Neuronal stem cell (in vitro differentiated cells): ENCODE results near the gene UNG.

Experiments
- DNase-seq: peaks from one replicate; pipeline ENCODE4 v3.0.0-alpha.2; 2013; ENCODE audit warnings: low spot score
- H2AFZ ChIP-seq: one replicate; pipeline ENCODE4 v1.6.1; 2013; ENCODE audit warnings: mild to moderate bottlenecking, low read length, inconsistent platforms
- H2AK5ac ChIP-seq: 2 replicates; pipeline ENCODE4 v1.6.1; 2013; ENCODE audit warnings: low read depth, mild to moderate bottlenecking, inconsistent platforms, low read length, moderate library complexity, mixed read lengths
- H2BK120ac ChIP-seq: 2 replicates; pipeline ENCODE4 v1.6.1; 2013; ENCODE audit warnings: low read depth, mild to moderate bottlenecking, inconsistent platforms, low read length, moderate library complexity, mixed read lengths
- H2BK12ac ChIP-seq: one replicate; pipeline ENCODE4 v1.6.1; 2013; ENCODE audit warnings: low read length, inconsistent platforms
- H2BK15ac ChIP-seq: 2 replicates; pipeline ENCODE4 v1.6.1; 2013; ENCODE audit warnings: mild to moderate bottlenecking, low read length, inconsistent platforms, mixed read lengths
- H2BK5ac ChIP-seq: one replicate; pipeline ENCODE4 v1.6.1; 2013; ENCODE audit warnings: inconsistent platforms, mild to moderate bottlenecking, low read length, moderate library complexity
- H3K14ac ChIP-seq: one replicate; pipeline ENCODE4 v1.6.1; 2013; ENCODE audit warnings: low read length, inconsistent platforms
- H3K18ac ChIP-seq: 2 replicates; pipeline ENCODE4 v1.6.1; 2013; ENCODE audit warnings: low read length, inconsistent platforms
- H3K23ac ChIP-seq: 2 replicates; pipeline ENCODE4 v1.6.1; 2013; ENCODE audit warnings: low read depth, mild to moderate bottlenecking, mixed read lengths, low read length, inconsistent platforms; ENCODE audit not compliant: poor library complexity
- H3K27ac ChIP-seq: replicated peaks from 3 replicates; pipeline ENCODE4 v1.5.1; 2013; ENCODE audit warnings: low read length, inconsistent platforms
- H3K27me3 ChIP-seq, 3 experiments: 2 replicates each; pipeline ENCODE4 v1.6.1; 2013; ENCODE audit warnings: low read length in 3 of 3, mild to moderate bottlenecking in 2 of 3, inconsistent platforms in 1 of 3, low read depth in 1 of 3, mixed read lengths in 1 of 3, moderate library complexity in 1 of 3; ENCODE audit not compliant: control insufficient read depth in 3 of 3, insufficient read depth in 3 of 3
- H3K36me3 ChIP-seq, 2 donors: replicated peaks in 1 of 2; 2 replicates each; pipeline ENCODE4 v1.6.1; 2013; ENCODE audit warnings: low read length in 2 of 2; ENCODE audit not compliant: control insufficient read depth in 2 of 2, insufficient read depth in 2 of 2
- H3K4ac ChIP-seq: 2 replicates; pipeline ENCODE4 v1.6.1; 2013; ENCODE audit warnings: inconsistent platforms, mild to moderate bottlenecking, low read length, moderate library complexity
- H3K4me1 ChIP-seq, 2 donors: 1 replicate in 1 of 2; 2 replicates in 1 of 2; pipeline ENCODE4 v1.6.1; 2013; ENCODE audit warnings: low read length in 2 of 2, low read depth in 1 of 2; ENCODE audit not compliant: control insufficient read depth in 2 of 2, insufficient read depth in 1 of 2
- H3K4me2 ChIP-seq: one replicate; pipeline ENCODE4 v1.6.1; 2013; ENCODE audit warnings: mild to moderate bottlenecking, low read length, inconsistent platforms; ENCODE audit not compliant: insufficient read depth, poor library complexity, severe bottlenecking
- H3K4me3 ChIP-seq, 2 donors: 2 replicates each; pipeline ENCODE4 v1.5.1; 2013; ENCODE audit warnings: low read length in 2 of 2, mild to moderate bottlenecking in 2 of 2, inconsistent platforms in 1 of 2, moderate library complexity in 1 of 2
- H3K79me1 ChIP-seq: one replicate; pipeline ENCODE4 v1.6.1; 2013; ENCODE audit warnings: low read depth, mild to moderate bottlenecking, inconsistent platforms, low read length, moderate library complexity
- H3K9ac ChIP-seq: one replicate; pipeline ENCODE4 v1.6.1; 2013; ENCODE audit warnings: mild to moderate bottlenecking, low read depth, low read length, inconsistent platforms; ENCODE audit not compliant: poor library complexity
- H3K9me3 ChIP-seq, 2 donors: replicated peaks in 1 of 2; 2 replicates each; pipeline versions ENCODE3 to v1.6.1; 2013; ENCODE audit warnings: low read length in 2 of 2, mild to moderate bottlenecking in 2 of 2, inconsistent platforms in 1 of 2, low read depth in 1 of 2, mixed read lengths in 1 of 2, moderate library complexity in 1 of 2; ENCODE audit not compliant: control insufficient read depth in 2 of 2, insufficient read depth in 1 of 2
- H4K8ac ChIP-seq: one replicate; pipeline ENCODE4 v1.6.1; 2013; ENCODE audit warnings: low read depth, mild to moderate bottlenecking, inconsistent platforms, low read length, moderate library complexity
- H4K91ac ChIP-seq: one replicate; pipeline ENCODE4 v1.6.1; 2013; ENCODE audit warnings: low read length, low read depth, mild to moderate bottlenecking, inconsistent platforms; ENCODE audit not compliant: poor library complexity
- WGBS, 2 donors: extraction: QIAGEN DNeasy Blood & Tissue Kit; methylation state at CpG; one replicate each; pipeline ENCODE4 v1.1.7; 2013; ENCODE audit warnings: missing lambda C conversion rate in 2 of 2, mixed read lengths in 1 of 2; ENCODE audit not compliant: insufficient read length in 2 of 2, insufficient replicate concordance in 1 of 2; ENCODE audit errors: extremely low coverage in 2 of 2; 5-methylcytosine and 5-hydroxymethylcytosine counted together

UNG gene

GRCh38 chr12:109082751-109083150 is 14.6 kb upstream of the UNG start:
- no peaks in the 10 kb centered on the region for H3K4me1 ChIP-seq
- H2BK120ac ChIP-seq, result no peak overlapping the region
- no peak overlapping the region for H3K27ac ChIP-seq
- no peak overlapping the region for H3K4me2 ChIP-seq
- H2BK12ac ChIP-seq, result no peak overlapping the region
- no peak overlapping the region for H4K8ac ChIP-seq
- no peak overlapping the region for H3K4ac ChIP-seq
- peaks cover 27 to 82% of the 10 kb centered on the region in 2 donors for H3K36me3 ChIP-seq
- H2BK5ac ChIP-seq, result no peak overlapping the region
- H2AFZ ChIP-seq, result no peak overlapping the region
- no CpG with 5 or more reads among the region's 14 CpGs for WGBS, 2 donors
- no peak overlapping the region for H3K9ac ChIP-seq
- H3K79me1 ChIP-seq, result no peaks in the 10 kb centered on the region
- no peak overlapping the region for H2AK5ac ChIP-seq
- no peak overlapping the region for H4K91ac ChIP-seq
- H3K18ac ChIP-seq, result no peak overlapping the region
- H3K23ac ChIP-seq, result no peak overlapping the region
- H3K4me3 ChIP-seq, result no peak overlapping the region
- H2BK15ac ChIP-seq, result no peak overlapping the region
- no peak overlapping the region for H3K14ac ChIP-seq
- no peaks in the 10 kb centered on the region for H3K27me3 ChIP-seq
- peaks cover 0 to 1% of the 10 kb centered on the region in 2 donors for H3K9me3 ChIP-seq
- DNase-seq, result no peak

- Histone ChIP-seq H3K4me1 (no peaks in the 10 kb centered on the region), H4K8ac (no peak overlapping the region), H4K91ac (no peak overlapping the region), H3K4me2 (no peak overlapping the region), H2BK12ac (no peak overlapping the region), H3K18ac (no peak overlapping the region), H2AFZ (no peak overlapping the region), H3K9me3 (peaks cover 0 to 1% of the 10 kb centered on the region in 2 donors), H3K4ac (no peak overlapping the region), H2BK15ac (no peak overlapping the region), H2AK5ac (no peak overlapping the region), H3K14ac (no peak overlapping the region), H3K9ac (no peak overlapping the region), H3K36me3 (peaks cover 34 to 96% of the 10 kb centered on the region in 2 donors), H3K4me3 (no peak overlapping the region), H2BK120ac (no peak overlapping the region), H3K27me3 (no peaks in the 10 kb centered on the region), H3K23ac (no peak overlapping the region), H2BK5ac (no peak overlapping the region), H3K27ac (no peak overlapping the region), H3K79me1 (no peaks in the 10 kb centered on the region)
- DNase-seq, result no peak
- WGBS, 2 donors, result no CpG with 5 or more reads among the region's 2 CpGs
Measured at GRCh38 chr12:109084425-109084824, 13.0 kb upstream of the UNG start.

DNA sequence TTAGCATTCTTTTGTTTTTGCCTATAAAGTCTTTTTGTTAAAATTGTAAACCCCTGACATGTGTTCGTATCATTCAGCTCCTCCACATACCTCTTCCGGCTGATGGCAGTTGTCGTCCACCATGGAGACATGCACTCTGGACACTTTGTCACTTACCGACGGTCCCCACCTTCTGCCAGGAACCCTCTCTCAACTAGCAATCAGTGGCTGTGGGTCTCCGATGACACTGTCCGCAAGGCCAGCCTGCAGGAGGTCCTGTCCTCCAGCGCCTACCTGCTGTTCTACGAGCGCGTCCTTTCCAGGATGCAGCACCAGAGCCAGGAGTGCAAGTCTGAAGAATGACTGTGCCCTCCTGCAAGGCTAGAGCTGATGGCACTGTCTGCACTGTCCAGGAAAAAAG is 11.8 kb upstream of the UNG start:
- Histone ChIP-seq H3K27me3 (no peaks in the 10 kb centered on the region), H3K9me3 (peaks cover 0 to 1% of the 10 kb centered on the region in 2 donors), H3K4me2 (no peak overlapping the region), H2BK120ac (no peak overlapping the region), H3K18ac (no peak overlapping the region), H3K4me1 (no peaks in the 10 kb centered on the region), H2AFZ (no peak overlapping the region), H3K4ac (no peak overlapping the region), H4K8ac (no peak overlapping the region), H3K79me1 (no peaks in the 10 kb centered on the region), H3K36me3 (peaks cover 39 to 100% of the 10 kb centered on the region in 2 donors), H4K91ac (no peak overlapping the region), H2BK12ac (no peak overlapping the region), H3K9ac (peak overlapping the region; percentile 17), H3K4me3 (peak overlapping the region in 1 of 2 donors; percentile 16), H3K27ac (no peak overlapping the region), H2BK5ac (no peak overlapping the region), H2AK5ac (no peak overlapping the region), H3K23ac (no peak overlapping the region), H3K14ac (no peak overlapping the region), H2BK15ac (no peak overlapping the region)
- no peak for DNase-seq
- WGBS, 2 donors, result no CpG with 5 or more reads among the region's 11 CpGs

DNA sequence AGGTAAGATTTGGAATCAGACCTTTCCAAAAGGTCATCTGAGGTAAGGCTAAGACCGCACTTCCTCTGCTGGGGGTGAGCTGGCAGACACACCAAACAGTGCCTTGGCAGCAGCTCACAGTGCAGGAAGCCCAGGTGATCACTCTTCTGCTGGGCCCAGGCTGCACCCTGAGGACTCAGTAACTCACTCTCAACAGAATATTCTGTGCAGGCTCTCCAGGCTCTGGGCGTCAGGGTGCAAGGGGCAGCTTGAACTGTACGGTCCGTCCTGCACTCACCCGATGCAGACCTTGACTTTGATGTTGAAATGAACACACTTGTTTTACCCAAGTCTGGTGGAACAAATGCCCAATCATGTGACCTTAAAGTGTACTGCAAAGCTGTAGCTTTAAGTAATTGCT is 10.1 kb upstream of the UNG start:
- Histone ChIP-seq H3K9me3 (peaks cover 1 to 4% of the 10 kb centered on the region in 2 donors), H2AK5ac (no peak overlapping the region), H3K27me3 (no peaks in the 10 kb centered on the region), H3K4me1 (peaks cover 2 to 3% of the 10 kb centered on the region in 2 donors), H3K14ac (no peak overlapping the region), H3K36me3 (peaks cover 33 to 98% of the 10 kb centered on the region in 2 donors), H3K4me2 (no peak overlapping the region), H3K18ac (no peak overlapping the region), H2BK120ac (no peak overlapping the region), H3K9ac (no peak overlapping the region), H2BK5ac (no peak overlapping the region), H3K4ac (no peak overlapping the region), H4K8ac (no peak overlapping the region), H2BK12ac (no peak overlapping the region), H3K23ac (no peak overlapping the region), H2BK15ac (no peak overlapping the region), H3K4me3 (no peak overlapping the region), H3K79me1 (no peaks in the 10 kb centered on the region), H3K27ac (no peak overlapping the region), H4K91ac (no peak overlapping the region), H2AFZ (no peak overlapping the region)
- DNase-seq, result no peak
- no CpG with 5 or more reads among the region's 5 CpGs for WGBS, 2 donors
